Adrenal gland (tissue), 5 donors: ENCODE results near the gene SLC1A7.

ENCODE experiments used
- CTCF ChIP-seq, 6 experiments: fragments of 450-650 bp in 4 of 6; fragments of 200-600 bp in 2 of 6; sonication (generic) in 1 of 6; IDR thresholded peaks; 1 replicate in 5 of 6; 2 replicates in 1 of 6; pipeline versions ENCODE4 v1.5.1 to v1.8.0; 2016 to 2021; ENCODE audit warnings: antibody characterized with exemption in 6 of 6, mild to moderate bottlenecking in 2 of 6, moderate library complexity in 1 of 6
- POLR2A ChIP-seq, 2 donors: fragments of 450-650 bp; IDR thresholded peaks; one replicate each; pipeline ENCODE4 v1.6.1; 2017; ENCODE audit warnings: antibody characterized with exemption in 2 of 2, mild to moderate bottlenecking in 2 of 2, moderate library complexity in 1 of 2
- donor health status: DM: no; HTN: no; CAD: no.

GRCh38 chr1:53111693-53112092 is 30.7 kb downstream of the SLC1A7 start:
- no peak for TF ChIP-seq CTCF (IDR thresholded peaks at IDR 0.05)
- TF ChIP-seq POLR2A (IDR thresholded peaks at IDR 0.05), result no peak
